Tibial artery (tissue), 4 donors: ENCODE results near the gene ARHGAP12.
"Not testable (repeated sequence)": the region's sequence is repeated elsewhere in the genome, so short reads cannot be mapped to it uniquely, and the experiment has no call there.

Experiments used
- DNase-seq, 2 donors: peaks; one replicate each; pipeline ENCODE4 v3.0.0-alpha.2; 2019
- H3K27ac ChIP-seq, 2 donors: fragments of 200-600 bp; sonication (generic) in 1 of 2; 1 replicate in 1 of 2; 2 replicates in 1 of 2; pipeline ENCODE4 v1.5.1; 2018 to 2019; ENCODE audit warnings: mild to moderate bottlenecking in 1 of 2
- H3K27me3 ChIP-seq, 2 donors: fragments of 200-600 bp; sonication (generic) in 1 of 2; one replicate each; pipeline versions ENCODE4 v1.5.1 to v1.6.0; 2016 to 2019
- H3K36me3 ChIP-seq, 3 donors: fragments of 200-600 bp; sonication (generic) in 2 of 3; one replicate each; pipeline ENCODE4 v1.5.1; 2016 to 2019; ENCODE audit warnings: mild to moderate bottlenecking in 2 of 3
- H3K4me1 ChIP-seq, 4 donors: fragments of 200-600 bp; sonication (generic) in 2 of 4; 1 replicate in 3 of 4; 2 replicates in 1 of 4; pipeline ENCODE4 v1.5.1; 2016 to 2019
- H3K4me3 ChIP-seq, 2 donors: fragments of 200-600 bp; sonication (generic) in 1 of 2; 1 replicate in 1 of 2; 2 replicates in 1 of 2; pipeline ENCODE4 v1.5.1; 2018 to 2019; ENCODE audit warnings: mild to moderate bottlenecking in 2 of 2
- H3K9me3 ChIP-seq, 3 donors: fragments of 200-600 bp; sonication (generic) in 1 of 3; one replicate each; pipeline ENCODE4 v1.5.1; 2016 to 2019
- intact Hi-C: fragments of 100-400 bp; cut with DNase I; formaldehyde crosslinking; loops from one replicate; pipeline ENCODE4 v1.15.0; 2023; ENCODE audit warnings: low total_unique reads
- TF ChIP-seq, protein P1 (sequence below), 2 experiments: fragments of 200-600 bp in 1 of 2; fragments of 450-650 bp in 1 of 2; IDR thresholded peaks; one replicate each; pipeline ENCODE4 v1.5.1; 2017 to 2019; ENCODE audit warnings: antibody characterized with exemption in 2 of 2, mild to moderate bottlenecking in 1 of 2, moderate library complexity in 1 of 2

The ARHGAP12 gene

DNA sequence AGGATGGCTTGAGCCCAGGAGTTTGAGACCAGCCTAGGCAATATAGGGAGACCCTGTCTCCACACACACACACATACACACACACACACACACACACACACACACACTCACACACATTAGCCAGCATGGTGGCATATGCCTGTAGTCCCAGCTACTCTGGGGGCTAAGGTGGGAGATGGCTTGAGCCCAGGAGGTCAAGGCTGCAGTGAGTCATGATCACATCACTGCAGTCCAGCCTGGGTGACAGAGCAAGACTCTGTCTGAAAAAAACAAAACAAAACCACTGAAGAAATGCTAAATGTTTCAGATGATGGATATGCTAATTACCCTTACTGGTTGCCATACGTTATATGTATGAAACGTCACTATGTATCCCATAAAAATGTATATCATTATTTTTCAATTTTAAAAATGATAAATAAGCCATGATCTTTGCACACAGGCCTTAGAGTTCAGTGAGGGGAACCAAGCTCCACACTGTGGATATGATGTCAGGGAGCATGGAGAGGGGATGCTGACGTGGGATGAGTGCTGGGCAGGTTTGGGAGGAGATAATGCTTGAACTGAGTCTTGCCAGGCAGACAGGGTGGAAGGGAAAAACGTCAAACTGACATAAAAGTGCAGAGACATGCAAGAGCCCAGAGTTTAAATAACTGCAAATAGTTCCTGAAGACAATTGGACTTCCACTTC is 45.9 kb upstream of the ARHGAP12 start:
- H3K36me3 ChIP-seq: no peaks in the 10 kb centered on the region
- no peaks in the 10 kb centered on the region for H3K4me1 ChIP-seq
- TF ChIP-seq, protein P1, sequence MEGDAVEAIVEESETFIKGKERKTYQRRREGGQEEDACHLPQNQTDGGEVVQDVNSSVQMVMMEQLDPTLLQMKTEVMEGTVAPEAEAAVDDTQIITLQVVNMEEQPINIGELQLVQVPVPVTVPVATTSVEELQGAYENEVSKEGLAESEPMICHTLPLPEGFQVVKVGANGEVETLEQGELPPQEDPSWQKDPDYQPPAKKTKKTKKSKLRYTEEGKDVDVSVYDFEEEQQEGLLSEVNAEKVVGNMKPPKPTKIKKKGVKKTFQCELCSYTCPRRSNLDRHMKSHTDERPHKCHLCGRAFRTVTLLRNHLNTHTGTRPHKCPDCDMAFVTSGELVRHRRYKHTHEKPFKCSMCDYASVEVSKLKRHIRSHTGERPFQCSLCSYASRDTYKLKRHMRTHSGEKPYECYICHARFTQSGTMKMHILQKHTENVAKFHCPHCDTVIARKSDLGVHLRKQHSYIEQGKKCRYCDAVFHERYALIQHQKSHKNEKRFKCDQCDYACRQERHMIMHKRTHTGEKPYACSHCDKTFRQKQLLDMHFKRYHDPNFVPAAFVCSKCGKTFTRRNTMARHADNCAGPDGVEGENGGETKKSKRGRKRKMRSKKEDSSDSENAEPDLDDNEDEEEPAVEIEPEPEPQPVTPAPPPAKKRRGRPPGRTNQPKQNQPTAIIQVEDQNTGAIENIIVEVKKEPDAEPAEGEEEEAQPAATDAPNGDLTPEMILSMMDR (IDR thresholded peaks at IDR 0.05): no peak
- no peaks in the 10 kb centered on the region for H3K27me3 ChIP-seq
- H3K27ac ChIP-seq: no peak overlapping the region
- no peak overlapping the region for H3K4me3 ChIP-seq
- DNase-seq: no peak
- no peaks in the 10 kb centered on the region for H3K9me3 ChIP-seq
- intact Hi-C loops: no loop called here

DNA sequence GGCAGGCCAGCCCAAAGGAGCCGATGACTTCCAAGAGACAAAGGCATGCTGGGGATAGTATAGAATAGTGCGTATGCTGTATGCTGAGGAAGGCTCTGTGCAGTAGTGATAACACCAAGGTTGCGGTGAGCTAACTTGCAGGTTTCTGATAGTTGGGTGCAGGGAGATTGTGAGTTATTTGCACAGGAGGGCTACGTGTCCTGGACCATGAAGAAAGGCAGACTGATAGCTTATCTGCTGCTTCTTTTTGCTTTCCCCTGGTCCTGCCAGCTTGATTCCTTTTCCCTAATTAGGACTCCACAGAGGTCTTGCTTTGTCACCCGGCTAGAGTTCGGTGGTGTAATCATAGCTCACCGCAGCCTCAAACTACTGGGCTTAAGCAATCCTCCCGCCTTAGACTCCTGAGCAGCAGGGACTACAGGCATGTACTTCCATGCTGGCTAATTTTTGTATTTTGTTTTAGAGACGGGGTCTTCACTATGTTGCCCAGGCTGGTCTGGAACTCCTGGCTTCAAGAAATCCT is 43.9 kb upstream of the ARHGAP12 start:
- intact Hi-C loops: no loop called here
- no peaks in the 10 kb centered on the region for H3K27me3 ChIP-seq
- TF ChIP-seq, protein P1 (IDR thresholded peaks at IDR 0.05): no peak
- no peak overlapping the region for H3K4me3 ChIP-seq
- no peaks in the 10 kb centered on the region for H3K9me3 ChIP-seq
- no peaks in the 10 kb centered on the region for H3K4me1 ChIP-seq
- DNase-seq: no peak
- no peak overlapping the region for H3K27ac ChIP-seq
- no peaks in the 10 kb centered on the region for H3K36me3 ChIP-seq

DNA sequence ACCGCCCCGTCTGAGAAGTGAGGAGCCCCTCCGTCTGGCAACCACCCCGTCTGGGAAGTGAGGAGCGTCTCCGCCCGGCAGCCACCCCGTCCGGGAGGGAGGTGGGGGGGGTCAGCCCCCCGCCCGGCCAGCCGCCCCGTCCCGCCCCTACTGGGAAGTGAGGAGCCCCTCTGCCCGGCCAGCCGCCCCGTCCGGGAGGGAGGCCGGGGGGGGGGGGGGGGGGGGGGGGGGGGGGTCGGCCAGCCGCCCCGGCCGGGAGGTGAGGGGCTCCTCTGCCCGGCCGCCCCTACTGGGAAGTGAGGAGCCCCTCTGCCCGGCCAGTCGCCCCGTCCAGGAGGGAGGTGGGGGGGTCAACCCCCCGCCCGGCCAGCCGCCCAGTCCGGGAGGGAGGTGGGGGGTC is 41.2 kb upstream of the ARHGAP12 start:
- H3K9me3 ChIP-seq, H3K27me3 ChIP-seq: not testable (repeated sequence)

DNA sequence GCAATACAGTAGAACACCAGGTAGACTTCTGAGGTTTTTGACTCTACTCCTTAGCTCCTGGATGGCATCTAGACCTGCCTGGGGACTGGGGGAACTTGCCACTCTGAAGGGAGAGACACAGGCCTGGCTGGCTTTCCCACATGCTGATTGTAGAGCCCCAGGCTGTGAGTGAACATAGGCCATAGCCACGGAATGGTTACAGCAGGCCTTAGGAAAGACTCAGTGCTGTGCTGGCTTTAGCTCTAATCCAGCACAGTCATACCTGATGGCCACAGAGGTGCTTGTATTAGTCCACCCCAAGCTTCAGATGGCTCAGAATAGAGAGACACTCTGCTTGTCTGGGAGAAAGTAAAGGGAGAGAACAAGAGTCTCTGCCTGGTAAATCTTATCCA is 35.0 kb upstream of the ARHGAP12 start:
- Histone ChIP-seq H3K36me3 (no peaks in the 10 kb centered on the region), H3K27me3 (no peaks in the 10 kb centered on the region), H3K9me3 (no peaks in the 10 kb centered on the region), H3K4me1 (no peaks in the 10 kb centered on the region), H3K4me3 (no peak overlapping the region), H3K27ac (no peak overlapping the region)
- TF ChIP-seq, protein P1 (IDR thresholded peaks at IDR 0.05): no peak
- intact Hi-C loops: no loop called here
- no peak for DNase-seq

More for the DNA sequence above, 41.2 kb upstream of the ARHGAP12 start:
- intact Hi-C loops, DNase-seq, H3K36me3 ChIP-seq, H3K4me3 ChIP-seq, H3K27ac ChIP-seq, H3K4me1 ChIP-seq: not testable (repeated sequence)

DNA sequence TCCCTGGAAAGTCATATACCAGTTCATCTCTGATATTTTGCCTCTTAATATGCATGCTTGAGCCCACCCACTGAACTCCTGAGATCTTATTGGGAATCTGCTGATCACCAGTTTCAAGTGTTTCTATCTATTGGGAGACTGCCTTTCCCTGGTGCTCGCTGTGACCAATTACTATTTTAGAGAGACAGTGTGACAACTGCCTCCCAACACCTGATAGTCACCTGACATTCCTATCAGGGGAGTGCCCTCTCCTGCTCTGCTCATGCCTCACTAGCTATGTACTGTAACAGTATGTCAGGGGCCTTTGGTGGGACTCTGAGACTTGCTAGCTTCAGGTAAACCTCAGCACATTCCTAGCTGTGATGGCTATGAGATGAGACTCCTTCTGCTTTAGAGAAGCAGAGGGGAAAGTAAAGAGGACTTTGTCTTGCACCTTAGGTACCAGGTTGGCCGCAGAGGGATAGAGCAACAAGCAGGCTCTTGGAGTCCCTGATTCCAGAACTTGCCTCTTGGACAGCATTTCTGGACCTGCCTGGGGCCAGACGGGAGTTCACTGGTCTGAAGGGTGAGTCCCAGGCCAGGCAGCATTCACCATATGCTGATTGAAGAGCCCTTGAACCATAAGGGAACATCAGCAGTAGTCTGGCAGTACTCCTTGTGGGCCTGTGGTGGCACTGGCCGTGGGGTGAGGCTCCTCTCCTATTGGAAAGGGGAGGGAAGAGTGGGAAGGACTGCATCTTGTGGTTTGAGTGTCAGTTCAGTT is 34.4 kb upstream of the ARHGAP12 start:
- no peaks in the 10 kb centered on the region for H3K27me3 ChIP-seq
- no peaks in the 10 kb centered on the region for H3K4me1 ChIP-seq
- no peaks in the 10 kb centered on the region for H3K9me3 ChIP-seq
- TF ChIP-seq, protein P1 (IDR thresholded peaks at IDR 0.05): no peak
- H3K27ac ChIP-seq: no peak overlapping the region
- no peaks in the 10 kb centered on the region for H3K36me3 ChIP-seq
- DNase-seq: no peak
- intact Hi-C loops: no loop called here
- H3K4me3 ChIP-seq: no peak overlapping the region
